Daoy (cell line): ENCODE data around the gene CHN2. TPM values are rescaled to one million over a fixed set of nuclear protein-coding genes. Genes with fewer than 3 reads are reported as not detected.
"Not testable (repeated sequence)": the region's sequence is repeated elsewhere in the genome, so short reads cannot be mapped to it uniquely, and the experiment has no call there.

Experiments
- DNase-seq: peaks from one replicate; pipeline ENCODE4 v3.0.0-alpha.2; 2015; ENCODE audit warnings: low read depth
- total RNA-seq: library from RNA; depleted of rRNA; stranded (reverse); fragments of >200 nt; shearing (Covaris generic); gene quantifications from 2 replicates; pipeline ENCODE4 v1.2.3, GENCODE V29; 2014

CHN2 gene
- total RNA-seq, 1 experiment from 2014 or later = 19.8 TPM

DNA sequence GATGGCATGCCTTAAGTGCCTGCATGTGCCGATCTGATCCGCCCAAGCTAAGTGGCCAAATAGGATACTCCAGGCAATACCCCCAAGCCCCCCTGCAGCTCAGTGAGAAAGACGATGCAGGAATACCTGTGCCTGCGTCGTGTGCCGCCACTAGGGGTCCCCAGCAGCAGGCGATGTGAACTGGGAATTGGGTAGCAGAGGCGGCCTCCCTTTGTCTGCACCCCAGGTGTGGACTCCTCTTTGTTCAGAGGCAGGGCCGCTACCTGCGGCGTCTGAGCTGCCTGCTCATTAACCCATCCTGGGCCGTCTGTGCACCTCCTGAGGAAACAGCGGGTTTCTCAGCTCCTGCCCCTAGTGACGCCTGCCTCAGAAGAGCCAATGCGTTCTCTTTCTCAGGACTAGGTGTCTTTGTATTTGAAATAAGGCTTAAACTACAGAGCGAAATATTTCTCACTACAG lies 4.8 kb upstream of the CHN2 start:
- peak; percentile 79 for DNase-seq

DNA sequence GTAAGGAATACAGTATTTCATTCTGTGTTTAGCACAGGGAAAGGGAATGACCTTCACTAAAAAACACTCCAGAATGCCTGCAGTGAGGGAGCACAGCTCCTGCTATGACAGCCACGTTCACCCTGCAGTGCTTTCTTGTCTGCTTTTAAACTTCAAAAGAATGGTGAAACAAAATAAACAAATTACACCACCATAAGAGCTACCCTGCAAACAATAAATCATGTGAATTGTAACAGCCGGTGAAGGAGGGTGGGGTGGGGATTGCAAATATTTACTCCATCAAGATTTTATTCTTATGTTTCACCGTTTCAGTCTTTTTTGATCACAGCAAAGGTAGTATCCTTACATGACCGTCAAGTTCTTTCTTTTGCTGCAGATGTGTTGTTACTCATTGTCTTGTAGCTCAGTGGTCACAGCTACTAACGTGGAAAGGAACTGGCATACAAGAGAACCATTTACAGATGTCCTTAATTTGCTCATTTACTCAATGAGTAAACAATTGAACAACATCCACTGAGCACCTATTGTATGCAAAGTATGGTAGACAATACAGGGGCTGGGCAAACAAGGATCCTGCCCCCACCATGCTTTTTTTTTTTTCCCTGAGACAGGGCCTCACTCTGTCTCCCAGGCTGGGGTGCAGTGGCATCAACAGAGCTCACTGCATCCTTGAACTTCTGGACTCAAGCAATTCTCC lies 4.1 kb upstream of the CHN2 start:
- no peak for DNase-seq

DNA sequence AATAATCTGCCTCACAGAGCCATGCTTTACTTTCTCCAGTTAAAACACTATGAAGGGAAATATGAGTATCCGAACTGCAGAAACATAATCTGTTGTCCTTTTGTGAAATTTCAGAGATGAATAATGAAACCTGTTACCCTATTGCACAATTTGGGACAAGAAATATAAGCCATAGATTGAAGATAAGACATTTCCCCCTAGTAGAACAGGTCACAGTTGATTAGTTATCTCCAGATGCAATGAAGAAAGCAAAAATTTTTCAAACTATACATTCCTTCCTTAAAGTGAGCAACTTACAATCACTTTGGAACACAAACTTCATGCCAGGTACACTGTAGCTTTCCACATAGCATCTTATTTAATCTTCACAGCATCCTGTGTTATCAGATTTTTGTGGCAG lies 2.3 kb upstream of the CHN2 start:
- DNase-seq = no peak

DNA sequence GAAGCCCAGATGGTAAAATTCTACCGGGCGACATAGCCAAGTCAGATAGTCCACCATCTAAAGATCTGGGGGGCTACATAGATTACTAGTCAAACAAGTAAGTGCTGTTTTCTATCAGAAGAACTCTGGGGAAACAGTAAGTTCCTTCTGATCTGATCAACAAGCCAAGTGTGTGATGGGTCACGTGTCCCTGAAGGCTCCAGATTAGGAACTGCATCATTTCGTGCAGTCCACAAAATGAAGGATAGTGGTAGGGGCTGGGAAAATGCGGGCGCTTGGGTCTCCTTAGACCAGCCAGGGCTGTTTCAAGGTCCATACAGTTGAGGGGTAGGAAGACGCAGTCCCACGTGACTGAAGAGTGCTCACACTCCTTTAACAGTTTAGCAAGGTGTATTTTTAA lies 1.8 kb upstream of the CHN2 start:
- no peak for DNase-seq

DNA sequence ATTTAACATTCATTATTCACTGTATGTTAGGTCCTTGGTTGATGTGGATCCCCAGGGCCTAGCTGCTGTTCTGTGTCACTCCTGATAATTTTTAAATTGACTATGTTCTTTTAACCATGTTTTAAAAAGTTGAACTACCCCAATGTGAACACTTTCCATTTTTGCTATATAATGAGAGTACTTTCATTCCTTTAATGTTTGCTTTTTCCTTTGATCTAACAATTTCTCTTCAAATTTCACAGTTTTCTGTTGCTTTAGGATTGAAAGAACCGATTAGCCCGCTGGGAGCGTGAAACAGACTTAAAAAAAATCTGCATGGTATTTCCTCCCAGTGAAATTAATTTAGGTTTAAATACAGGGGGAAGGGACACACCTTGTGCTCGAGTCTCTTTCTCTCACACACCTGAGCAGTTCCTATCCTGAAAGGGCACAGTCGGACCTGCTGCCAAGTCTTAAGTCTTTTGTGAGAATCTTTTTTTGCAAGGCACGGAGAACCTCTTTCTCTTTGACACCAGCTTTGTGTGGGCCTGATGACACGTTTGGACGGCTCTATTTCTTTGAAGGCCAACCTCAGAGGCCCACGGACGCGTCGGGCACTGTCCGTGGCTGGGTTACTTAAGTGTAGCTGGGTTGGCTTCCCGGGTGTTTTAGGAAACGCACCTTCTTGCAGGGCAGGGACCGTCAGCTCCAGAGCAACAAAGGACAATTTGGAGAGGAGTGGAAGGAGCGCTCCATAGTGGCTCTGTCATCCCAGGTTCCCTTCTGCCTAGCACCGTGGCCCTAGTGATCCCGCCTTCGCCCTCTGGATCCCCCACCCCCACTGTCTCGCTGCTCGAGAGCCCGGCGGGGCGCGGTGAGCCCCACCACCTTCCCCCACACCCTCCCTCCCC lies 1.0 kb upstream of the CHN2 start:
- DNase-seq = no peak

DNA sequence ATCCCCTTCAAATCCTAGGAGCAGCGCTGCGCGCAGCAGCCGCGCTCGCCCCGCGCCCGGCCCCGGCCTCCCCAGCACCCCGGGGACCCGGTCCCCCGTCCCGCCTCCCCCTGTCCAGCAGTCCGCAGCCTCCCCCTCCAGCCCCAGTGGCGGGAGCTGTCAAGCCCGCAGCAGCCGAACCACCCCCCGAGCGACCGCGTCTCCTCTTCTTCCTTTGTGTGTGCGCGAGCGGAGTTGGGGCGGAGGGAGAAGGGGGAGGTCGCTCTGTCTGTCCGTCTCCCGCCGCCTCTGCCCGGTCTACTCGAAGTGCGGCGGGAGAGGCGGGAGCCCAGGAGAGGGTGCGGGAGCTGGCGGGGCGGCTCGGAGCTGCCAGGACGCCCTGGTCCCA lies 375 bp upstream of the CHN2 start:
- DNase-seq = peak; percentile 54

DNA sequence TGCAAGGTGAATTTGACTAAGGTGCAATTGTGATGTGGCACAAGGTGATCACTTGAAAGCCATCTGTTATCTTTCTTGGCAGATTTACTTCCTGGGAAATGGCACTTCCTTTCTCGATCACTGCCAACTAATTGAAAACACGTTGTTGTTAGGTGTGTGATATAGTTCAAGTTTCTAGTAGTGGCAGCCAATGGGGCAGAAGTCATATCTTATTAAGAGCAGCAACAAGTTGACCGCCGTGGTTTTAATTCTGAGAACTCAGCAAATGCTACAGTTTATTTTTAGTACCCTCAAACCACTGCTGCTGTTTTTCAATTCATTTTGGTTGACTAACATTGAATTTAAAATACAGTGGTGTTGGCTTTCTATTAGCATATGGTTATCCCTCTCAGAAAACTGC lies 1.6 kb downstream of the CHN2 start:
- DNase-seq = no peak

DNA sequence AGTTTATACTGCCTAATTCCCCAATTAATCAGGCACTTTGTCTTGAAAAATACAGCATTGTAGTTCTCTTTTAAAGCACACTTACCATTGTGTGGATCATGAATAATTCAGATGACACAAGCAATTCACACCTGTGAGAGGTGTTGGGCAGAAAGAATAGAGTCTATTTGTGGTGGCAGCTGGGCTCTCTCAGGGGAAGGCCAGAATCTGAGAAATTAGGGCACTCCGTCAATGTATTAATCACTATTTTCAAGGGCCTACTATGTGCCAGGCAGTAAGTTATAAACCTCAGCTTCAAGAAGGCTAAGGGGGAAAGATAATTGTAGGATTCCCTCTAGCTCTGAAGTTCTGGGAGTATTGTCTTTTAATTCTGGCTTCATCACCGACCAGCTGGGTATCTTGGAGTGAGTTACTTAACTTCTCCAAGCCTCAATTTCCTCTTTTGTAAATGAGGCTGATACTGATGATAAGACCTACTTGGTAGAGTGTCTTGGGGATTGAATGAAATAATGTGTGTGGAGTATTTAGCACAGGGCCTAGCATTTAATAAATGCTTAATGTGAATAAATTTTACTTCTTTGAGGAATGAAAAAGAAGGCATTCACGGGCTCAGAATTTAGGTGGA lies 2.5 kb downstream of the CHN2 start:
- no peak for DNase-seq

DNA sequence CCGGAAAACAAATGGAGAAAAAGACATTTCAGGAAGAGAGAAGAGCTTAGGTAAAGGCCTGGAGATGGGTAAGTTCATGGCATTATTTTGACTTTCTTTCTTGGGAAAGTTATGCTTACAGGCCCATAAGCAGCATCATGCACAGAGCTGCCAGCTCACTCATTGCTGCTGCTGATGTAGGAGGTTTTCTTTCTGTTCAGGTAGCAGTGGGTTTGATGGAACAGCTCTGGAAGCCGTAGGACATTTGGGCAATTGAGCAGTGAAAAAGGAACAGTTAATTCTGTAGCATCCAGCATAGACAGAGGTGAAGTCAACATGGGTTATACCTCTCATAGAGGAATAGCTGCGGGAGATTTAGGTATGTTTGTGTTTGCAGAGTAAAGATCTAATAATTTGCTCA lies 3.3 kb downstream of the CHN2 start:
- no peak for DNase-seq

DNA sequence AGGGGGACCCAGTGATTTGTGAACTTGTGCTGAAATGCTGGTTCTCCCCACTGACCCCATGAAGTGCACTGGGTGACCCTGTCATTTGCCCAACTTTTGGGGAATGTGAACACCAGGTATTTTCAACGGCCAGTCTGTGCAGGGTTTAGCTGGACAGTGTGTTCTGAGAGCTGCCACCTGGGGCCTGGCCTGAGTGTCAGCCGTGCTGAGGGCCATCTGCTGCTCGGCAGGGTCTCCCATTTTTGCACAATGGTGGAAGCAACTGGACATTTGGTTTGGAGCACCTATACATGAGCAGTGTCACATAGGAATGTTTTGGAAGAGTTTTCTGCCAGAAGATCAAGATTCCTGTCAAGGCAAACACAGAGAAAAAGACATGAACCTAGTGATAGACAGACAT lies 5.2 kb downstream of the CHN2 start:
- no peak for DNase-seq

DNA sequence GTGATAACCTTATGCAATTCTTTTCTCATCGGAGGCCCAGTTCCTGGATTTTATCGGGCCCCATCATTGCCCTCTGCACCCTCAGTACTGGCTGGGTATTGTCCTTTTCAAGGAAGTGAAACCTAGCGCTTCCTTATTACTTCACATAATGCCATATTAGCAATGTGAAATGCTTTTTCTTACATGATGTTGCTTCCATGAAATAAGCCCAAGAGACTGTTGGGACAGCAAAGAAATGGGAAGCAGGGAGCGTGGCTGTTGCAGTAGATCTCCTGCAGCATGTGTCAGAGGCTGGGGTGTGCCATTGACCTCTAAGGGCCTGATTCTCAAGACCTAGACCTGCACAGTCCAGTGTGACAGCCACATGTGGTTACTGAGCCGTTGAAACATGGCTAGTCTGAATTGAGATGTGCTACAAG lies 8.1 kb downstream of the CHN2 start:
- no peak for DNase-seq

DNA sequence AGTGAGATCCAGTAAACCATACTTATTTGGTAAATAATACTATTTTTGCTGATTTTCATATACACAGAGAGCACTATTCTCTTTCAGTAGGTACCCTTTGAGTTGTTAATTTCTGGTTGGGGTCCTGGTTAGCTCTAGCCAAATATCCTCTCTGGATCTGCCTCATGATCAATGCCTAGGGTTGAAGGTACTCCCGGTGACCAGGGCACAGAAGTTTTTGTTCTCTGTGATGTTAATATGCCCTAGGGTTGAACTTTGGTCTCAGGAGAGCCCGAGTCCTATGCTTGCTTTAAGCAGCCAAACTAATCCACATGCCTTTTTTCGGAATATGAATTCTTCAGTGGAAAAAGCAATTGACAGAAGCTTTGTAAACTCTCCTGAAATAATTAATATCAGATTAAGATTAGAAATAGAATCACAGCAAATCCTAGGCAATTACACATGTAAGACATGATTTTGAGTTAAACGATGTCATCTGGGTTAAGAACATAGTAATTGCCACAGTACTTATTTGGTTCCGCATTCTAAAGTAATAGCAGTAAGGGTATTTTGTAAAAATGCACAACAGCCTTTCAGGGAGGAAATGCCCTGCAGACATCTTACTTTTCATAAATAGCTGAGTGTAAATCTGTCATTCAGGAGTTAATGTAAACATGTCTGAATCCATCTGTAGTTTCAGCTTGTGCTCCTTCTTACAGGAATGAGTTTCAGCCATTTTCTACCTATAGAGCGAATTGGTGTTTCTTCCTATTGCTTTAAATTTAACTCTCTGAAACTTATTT lies 10.1 kb downstream of the CHN2 start:
- no peak for DNase-seq

DNA sequence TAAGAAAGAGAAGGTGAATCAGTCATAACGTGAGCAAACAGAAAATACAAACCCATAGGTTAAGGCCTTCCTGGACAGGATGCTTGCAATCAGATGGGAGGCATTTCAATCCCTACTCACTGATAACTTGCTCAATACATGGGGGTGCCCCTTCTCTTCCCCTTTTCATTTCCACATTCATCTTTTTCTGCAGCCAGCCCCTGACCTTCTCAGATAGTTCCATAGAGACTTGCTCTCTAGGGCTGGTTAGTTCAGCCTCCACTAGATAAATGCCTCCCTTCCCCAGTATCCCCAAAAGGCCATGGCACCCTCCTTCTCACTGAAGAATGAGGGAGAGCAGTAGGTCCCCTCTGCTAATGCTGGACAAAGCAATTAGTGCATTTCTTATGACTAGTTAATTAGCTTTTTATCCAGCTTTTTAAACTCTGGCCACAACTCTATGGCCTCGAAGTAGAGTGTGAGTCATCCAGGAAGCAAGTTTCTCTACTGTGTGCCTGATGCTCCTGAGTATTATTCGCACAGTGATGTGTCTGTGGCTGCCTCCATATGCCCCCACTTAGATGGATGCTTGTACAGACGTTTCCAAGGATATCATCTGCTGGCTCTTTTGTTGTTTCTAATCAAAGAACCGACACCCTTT lies 12.7 kb downstream of the CHN2 start:
- DNase-seq = peak; percentile 66

DNA sequence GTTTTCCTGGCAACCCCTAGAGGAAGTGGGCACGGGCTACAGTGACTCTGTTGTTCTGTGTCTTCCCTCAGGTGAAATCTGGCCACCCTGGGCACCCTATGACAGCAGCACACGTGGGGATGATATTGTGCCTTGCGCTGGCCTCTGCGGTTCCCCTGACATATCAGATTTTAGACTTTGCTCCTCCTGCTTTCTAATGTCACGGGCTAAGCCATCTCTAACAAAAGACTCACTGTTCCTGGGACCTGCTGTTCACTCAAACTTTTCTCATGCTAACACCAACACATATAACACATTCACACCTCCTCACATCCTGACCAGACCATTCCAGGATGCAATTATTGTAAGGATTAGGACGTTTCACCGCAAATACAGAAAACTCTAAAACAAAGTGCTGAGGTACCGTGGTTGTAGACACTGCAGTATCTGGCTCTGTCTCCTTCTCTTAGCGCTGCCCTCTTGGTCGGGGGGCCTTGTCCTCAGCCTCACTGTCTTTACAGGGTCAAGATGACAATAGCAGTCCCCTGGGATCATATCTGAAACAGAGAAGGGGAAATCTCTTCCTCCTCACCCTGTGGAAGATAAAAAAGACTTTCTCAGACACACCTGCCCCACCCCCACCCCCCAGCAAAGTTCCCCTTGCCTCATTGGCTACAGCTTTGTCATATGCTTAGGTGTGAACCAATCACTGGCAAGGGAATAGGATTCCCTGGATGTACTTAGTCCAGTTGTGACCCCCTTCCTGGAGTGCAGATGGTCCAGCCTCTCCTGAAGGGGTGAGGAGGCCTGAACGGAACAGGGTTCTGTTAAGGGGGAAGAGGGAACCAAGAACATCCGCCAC lies 14.1 kb downstream of the CHN2 start:
- no peak for DNase-seq

DNA sequence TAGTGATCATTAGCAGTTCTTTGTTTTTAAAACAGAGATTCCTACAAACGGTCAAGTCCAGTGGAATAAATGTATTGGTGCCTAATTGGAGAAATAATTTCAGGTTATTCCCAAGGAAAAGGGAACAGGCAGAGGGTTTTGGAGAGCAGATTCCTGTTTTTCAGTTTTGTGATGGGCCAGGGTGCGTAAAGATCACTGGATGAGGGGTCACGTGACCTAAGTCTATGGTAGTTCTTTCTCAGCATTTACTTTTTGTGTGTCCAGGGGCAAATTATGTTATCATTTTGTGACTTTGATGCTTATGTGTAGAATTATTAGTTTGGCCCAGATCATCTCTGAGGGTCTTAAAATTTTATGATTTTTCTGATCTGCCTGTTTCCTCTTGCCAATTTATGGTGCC lies 15.2 kb downstream of the CHN2 start:
- DNase-seq = no peak

DNA sequence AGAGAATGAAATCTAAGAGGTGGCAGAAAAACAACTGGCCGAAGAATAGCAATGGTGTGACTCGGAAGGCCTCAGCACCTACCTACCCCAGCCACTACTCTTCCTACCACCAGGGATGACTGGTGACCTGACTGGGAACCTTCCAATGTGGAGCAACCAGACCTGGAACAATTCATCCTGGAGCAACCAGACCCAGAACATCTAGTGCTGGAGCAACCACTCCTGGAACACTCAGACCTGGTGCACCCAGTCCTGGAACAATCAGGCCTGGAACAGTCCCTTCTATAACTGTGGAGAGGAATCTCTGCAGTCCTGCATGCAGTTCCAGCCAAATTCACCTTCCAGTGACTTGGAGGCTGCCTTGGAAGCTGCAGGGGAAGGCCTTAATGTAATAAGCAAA lies 18.2 kb downstream of the CHN2 start:
- DNase-seq = not testable (repeated sequence)

DNA sequence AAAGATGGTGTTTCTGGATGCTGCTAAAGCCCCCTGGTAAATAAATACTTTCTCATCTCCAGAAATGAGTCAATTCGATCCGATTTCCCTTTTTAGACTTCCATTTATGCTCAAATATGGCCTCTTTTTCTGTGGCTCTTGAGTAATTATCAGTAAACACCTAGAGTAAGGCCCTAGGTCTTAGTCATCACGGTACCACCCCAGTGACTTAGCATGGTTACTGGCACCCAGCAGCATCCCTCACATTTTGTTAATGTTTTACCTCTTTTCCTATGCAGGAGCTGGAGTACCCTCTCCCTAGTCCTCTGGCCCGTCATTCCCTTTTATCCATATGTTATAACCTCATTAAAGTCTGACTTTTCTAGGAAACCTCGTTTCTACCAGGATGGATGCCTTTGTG lies 19.5 kb downstream of the CHN2 start:
- DNase-seq = no peak

DNA sequence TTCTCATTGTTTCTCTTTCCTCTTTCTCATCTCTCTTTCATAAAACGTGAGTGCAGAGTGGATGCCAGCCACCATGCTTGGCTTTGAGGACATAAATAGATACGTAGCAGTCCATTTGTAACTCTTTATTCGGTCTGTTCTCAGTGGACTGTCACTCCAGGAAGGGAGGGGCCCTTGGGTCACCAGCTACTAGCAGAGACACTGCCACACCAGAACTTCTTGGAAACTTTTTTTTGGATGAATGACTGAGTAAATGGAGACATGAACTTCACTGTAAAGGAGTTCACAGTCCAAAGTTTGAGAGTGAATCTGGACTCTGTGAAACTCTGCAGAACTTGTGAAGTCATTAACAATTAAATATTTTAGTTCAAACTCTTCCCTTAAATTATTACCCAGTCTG lies 20.2 kb downstream of the CHN2 start:
- no peak for DNase-seq

DNA sequence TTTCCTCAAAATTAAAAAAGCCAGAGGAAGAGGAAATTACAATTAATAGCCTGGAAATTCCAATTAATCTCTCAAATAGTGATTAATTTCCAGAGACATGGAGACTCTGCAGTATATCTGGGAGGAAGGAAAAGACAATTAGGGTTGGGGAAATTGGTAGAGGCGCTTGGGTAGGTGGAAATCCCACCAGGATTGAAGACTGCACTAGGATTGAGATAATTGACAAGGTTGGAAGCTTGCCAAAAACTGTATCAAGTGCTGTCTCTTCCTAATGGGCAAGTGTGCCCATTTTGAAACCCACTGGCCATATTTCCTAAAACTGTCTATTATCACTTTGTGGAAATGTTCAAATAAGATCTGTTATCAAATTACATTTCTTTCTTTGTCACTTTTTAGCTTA lies 21.6 kb downstream of the CHN2 start:
- DNase-seq = no peak

DNA sequence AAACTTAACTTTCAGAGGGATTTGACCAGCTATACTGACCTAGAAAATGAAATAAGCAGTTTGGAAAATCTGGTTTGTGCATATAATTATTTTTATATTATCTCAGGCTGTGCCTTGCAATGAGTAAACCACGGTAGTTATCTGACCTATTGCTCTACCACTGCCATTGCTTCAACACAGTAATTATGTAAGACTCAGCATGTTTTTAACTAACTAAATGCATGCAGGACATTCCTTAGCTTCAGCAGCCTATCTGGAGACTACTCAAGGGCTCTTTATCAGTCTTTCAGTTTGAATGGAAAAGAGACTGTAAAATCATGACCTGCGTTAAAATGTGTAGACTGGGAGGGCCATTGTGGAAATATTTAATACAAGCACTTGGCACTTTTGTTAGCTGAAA lies 22.5 kb downstream of the CHN2 start:
- DNase-seq = no peak

DNA sequence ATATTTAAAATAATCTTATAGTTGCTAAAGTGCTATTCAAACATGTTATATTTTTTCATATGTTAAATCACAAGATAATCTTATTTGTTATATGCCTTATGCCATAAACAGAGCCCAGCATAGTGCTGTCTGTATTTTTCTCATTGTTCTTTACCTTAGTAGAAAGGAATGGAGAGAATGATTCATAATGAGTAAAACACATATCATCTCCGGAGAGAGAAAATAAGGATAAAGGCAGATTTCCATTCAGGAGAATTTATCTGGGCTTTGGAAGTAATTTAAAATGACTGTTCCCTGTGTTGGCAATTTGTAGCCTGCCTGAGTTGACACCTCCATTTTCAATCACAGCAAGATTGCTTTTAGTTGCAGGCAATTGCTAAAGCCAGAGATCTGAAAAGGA lies 30.2 kb downstream of the CHN2 start:
- DNase-seq = peak; percentile 16
